K562 (cell line): ENCODE measurements around the gene FAXC.

Experiments
- BRCA1 ChIP-seq, 2 experiments: fragments of 450-650 bp in 1 of 2; sonication (generic) in 1 of 2; formaldehyde crosslinking in 1 of 2; IDR thresholded peaks; 2 replicates each; pipeline versions ENCODE4 v1.5.0 to v1.6.1; 2017 to 2020; ENCODE audit warnings: mild to moderate bottlenecking in 1 of 2, missing genetic modification reagents in 1 of 2
- CTCF ChIP-seq, 3 experiments: IDR thresholded peaks in 2 of 3; conservative IDR thresholded peaks in 1 of 3; 2 replicates each; pipeline ENCODE4 v1.5.1; 2011 to 2012; ENCODE audit warnings: low read length in 3 of 3, mild to moderate bottlenecking in 3 of 3, control low read depth in 2 of 3, improper control_type of control experiment in 1 of 3, inconsistent platforms in 1 of 3, low read depth in 1 of 3, mixed read lengths in 1 of 3, moderate library complexity in 1 of 3; ENCODE audit not compliant: insufficient read depth in 2 of 3
- ELF1 ChIP-seq: fragments of 200-800 bp; sonication (Bioruptor generic); IDR thresholded peaks from 2 replicates; pipeline ENCODE4 v1.6.1; 2016; ENCODE audit warnings: missing genetic modification characterization, missing compliant biosample characterization
- EZH2 ChIP-seq: IDR thresholded peaks from 2 replicates; pipeline ENCODE4 v1.6.1; 2012; ENCODE audit warnings: low read depth, mild to moderate bottlenecking, inconsistent platforms, low read length, borderline replicate concordance
- FIP1L1 ChIP-seq: fragments of 200-400 bp; formaldehyde crosslinking; IDR thresholded peaks from 2 replicates; pipeline ENCODE4 v1.6.1; 2018; ENCODE audit warnings: mild to moderate bottlenecking, low read depth, low read length; ENCODE audit not compliant: poor library complexity, severe bottlenecking
- POLR2A ChIP-seq: fragments of 450-650 bp; conservative IDR thresholded peaks from 2 replicates; pipeline ENCODE4 v1.6.1; 2016
- SRF ChIP-seq, 2 experiments: fragments of 250-450, 450-650 bp in 1 of 2; sonication (Bioruptor Pico) in 1 of 2; sonication (generic) in 1 of 2; formaldehyde crosslinking; IDR thresholded peaks; 2 replicates each; pipeline versions ENCODE4 v1.5.0 to v1.5.1; 2020 to 2022; ENCODE audit warnings: mild to moderate bottlenecking in 1 of 2, missing genetic modification reagents in 1 of 2
- ZNF318 ChIP-seq, 2 experiments: fragments of 450-650 bp; IDR thresholded peaks; 2 replicates each; pipeline ENCODE4 v1.6.1; 2016; ENCODE audit warnings: mild to moderate bottlenecking in 2 of 2, borderline replicate concordance in 1 of 2, low read depth in 1 of 2, moderate library complexity in 1 of 2
- ZNF639 ChIP-seq, 2 experiments: fragments of 200-800 bp in 1 of 2; sonication (Bioruptor generic) in 1 of 2; sonication (generic) in 1 of 2; formaldehyde crosslinking in 1 of 2; IDR thresholded peaks in 1 of 2; conservative IDR thresholded peaks in 1 of 2; 2 replicates each; pipeline versions ENCODE4 v1.5.0 to v1.6.1; 2016 to 2020; ENCODE audit warnings: missing compliant biosample characterization in 1 of 2, missing genetic modification characterization in 1 of 2, missing genetic modification reagents in 1 of 2
- TF ChIP-seq, protein P1 (sequence below): fragments of 200-800 bp; sonication (Bioruptor generic); IDR thresholded peaks from 2 replicates; pipeline ENCODE4 v1.6.1; 2016; ENCODE audit warnings: missing genetic modification characterization, missing compliant biosample characterization

DNA sequence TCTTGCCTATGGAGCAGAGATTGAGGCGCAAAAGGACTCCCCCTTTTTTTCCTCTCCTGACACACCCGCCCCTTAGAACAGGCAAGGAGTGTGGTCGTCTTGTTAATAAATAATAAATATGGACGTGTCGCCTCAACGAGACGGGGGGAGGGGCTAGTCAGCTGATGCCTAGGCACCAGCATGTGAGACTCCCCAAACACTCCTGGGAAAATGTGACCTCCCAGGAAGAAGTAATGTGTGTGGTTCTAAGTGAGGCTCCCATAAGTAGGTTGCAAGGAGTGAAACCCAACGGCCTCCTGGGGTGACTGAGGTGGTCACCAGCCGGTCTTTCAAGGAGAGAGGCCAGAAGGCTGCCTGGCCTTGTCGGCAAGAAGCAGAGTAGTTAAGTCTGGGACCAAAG, 1.1 kb upstream of the FAXC start:
- TF ChIP-seq SRF (CRISPR knock-in tag; IDR thresholded peaks at IDR 0.05): no peak
- TF ChIP-seq, protein P1, sequence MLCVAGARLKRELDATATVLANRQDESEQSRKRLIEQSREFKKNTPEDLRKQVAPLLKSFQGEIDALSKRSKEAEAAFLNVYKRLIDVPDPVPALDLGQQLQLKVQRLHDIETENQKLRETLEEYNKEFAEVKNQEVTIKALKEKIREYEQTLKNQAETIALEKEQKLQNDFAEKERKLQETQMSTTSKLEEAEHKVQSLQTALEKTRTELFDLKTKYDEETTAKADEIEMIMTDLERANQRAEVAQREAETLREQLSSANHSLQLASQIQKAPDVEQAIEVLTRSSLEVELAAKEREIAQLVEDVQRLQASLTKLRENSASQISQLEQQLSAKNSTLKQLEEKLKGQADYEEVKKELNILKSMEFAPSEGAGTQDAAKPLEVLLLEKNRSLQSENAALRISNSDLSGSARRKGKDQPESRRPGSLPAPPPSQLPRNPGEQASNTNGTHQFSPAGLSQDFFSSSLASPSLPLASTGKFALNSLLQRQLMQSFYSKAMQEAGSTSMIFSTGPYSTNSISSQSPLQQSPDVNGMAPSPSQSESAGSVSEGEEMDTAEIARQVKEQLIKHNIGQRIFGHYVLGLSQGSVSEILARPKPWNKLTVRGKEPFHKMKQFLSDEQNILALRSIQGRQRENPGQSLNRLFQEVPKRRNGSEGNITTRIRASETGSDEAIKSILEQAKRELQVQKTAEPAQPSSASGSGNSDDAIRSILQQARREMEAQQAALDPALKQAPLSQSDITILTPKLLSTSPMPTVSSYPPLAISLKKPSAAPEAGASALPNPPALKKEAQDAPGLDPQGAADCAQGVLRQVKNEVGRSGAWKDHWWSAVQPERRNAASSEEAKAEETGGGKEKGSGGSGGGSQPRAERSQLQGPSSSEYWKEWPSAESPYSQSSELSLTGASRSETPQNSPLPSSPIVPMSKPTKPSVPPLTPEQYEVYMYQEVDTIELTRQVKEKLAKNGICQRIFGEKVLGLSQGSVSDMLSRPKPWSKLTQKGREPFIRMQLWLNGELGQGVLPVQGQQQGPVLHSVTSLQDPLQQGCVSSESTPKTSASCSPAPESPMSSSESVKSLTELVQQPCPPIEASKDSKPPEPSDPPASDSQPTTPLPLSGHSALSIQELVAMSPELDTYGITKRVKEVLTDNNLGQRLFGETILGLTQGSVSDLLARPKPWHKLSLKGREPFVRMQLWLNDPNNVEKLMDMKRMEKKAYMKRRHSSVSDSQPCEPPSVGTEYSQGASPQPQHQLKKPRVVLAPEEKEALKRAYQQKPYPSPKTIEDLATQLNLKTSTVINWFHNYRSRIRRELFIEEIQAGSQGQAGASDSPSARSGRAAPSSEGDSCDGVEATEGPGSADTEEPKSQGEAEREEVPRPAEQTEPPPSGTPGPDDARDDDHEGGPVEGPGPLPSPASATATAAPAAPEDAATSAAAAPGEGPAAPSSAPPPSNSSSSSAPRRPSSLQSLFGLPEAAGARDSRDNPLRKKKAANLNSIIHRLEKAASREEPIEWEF (CRISPR knock-in tag): no peak
- no peak for TF ChIP-seq EZH2
- no peak for TF ChIP-seq CTCF (IDR thresholded peaks at IDR 0.05 in 2 of 3, conservative IDR thresholded peaks at IDR 0.05 in 1 of 3; ENCODE audit: insufficient read depth in 2 of 3, low read depth in 1 of 3, low read length in 3 of 3)
- TF ChIP-seq FIP1L1: no peak
- TF ChIP-seq BRCA1 (IDR thresholded peaks at IDR 0.05): no peak
- no peak for TF ChIP-seq BRCA1 (CRISPR knock-in tag; IDR thresholded peaks at IDR 0.05)
- no peak for TF ChIP-seq POLR2A
- TF ChIP-seq ELF1 (tag): no peak
- no peak for TF ChIP-seq ZNF318 (IDR thresholded peaks at IDR 0.05; ENCODE audit: borderline replicate concordance in 1 of 2, low read depth in 1 of 2)
- TF ChIP-seq ZNF639 (CRISPR knock-in tag; conservative IDR thresholded peaks at IDR 0.05 in 1 of 2, IDR thresholded peaks at IDR 0.05 in 1 of 2): no peak
